Liver (tissue), 9 donors: ENCODE data around the gene NHSL2. TPM values are rescaled to one million over a fixed set of nuclear protein-coding genes. Genes with fewer than 3 reads are reported as not detected.

Experiments
- DNase-seq: peaks from one replicate; pipeline ENCODE4 v3.0.0-alpha.2; 2017; ENCODE audit warnings: low spot score
- H3K27ac ChIP-seq, 2 donors: one replicate each; pipeline ENCODE4 v1.7.0; 2013; ENCODE audit warnings: inconsistent platforms in 2 of 2, low read length in 2 of 2, control low read depth in 1 of 2, low read depth in 1 of 2, mild to moderate bottlenecking in 1 of 2
- H3K27me3 ChIP-seq, 4 donors: one replicate each; pipeline versions ENCODE4 v1.6.1 to v1.7.0; 2013; ENCODE audit warnings: low read length in 3 of 4, inconsistent platforms in 1 of 4, mild to moderate bottlenecking in 1 of 4, moderate library complexity in 1 of 4; ENCODE audit not compliant: control insufficient read depth in 4 of 4, insufficient read depth in 4 of 4
- H3K36me3 ChIP-seq, 4 donors: one replicate each; pipeline versions ENCODE4 v1.6.1 to v1.7.0; 2013; ENCODE audit warnings: low read length in 3 of 4, mild to moderate bottlenecking in 3 of 4, low read depth in 1 of 4, moderate library complexity in 1 of 4; ENCODE audit not compliant: control insufficient read depth in 4 of 4, insufficient read depth in 3 of 4
- H3K4me1 ChIP-seq, 4 donors: one replicate each; pipeline versions ENCODE4 v1.6.1 to v1.7.0; 2013; ENCODE audit warnings: low read length in 3 of 4, mild to moderate bottlenecking in 3 of 4, moderate library complexity in 1 of 4; ENCODE audit not compliant: control insufficient read depth in 4 of 4, insufficient read depth in 4 of 4
- H3K4me3 ChIP-seq, 3 donors: one replicate each; pipeline versions ENCODE4 v1.6.1 to v1.7.0; 2013; ENCODE audit warnings: low read length in 3 of 3, control low read depth in 1 of 3, low read depth in 1 of 3, mild to moderate bottlenecking in 1 of 3
- H3K9ac ChIP-seq, 2 donors: one replicate each; pipeline ENCODE4 v1.7.0; 2013; ENCODE audit warnings: low read length in 2 of 2, mild to moderate bottlenecking in 2 of 2, moderate library complexity in 2 of 2, control low read depth in 1 of 2, low read depth in 1 of 2
- H3K9me3 ChIP-seq, 4 donors: one replicate each; pipeline versions ENCODE4 v1.6.1 to v1.7.0; 2013; ENCODE audit warnings: low read length in 3 of 4; ENCODE audit not compliant: control insufficient read depth in 4 of 4
- EGR1 ChIP-seq, 2 donors: IDR thresholded peaks; 2 replicates each; pipeline ENCODE4 v1.6.1; 2016 to 2018; ENCODE audit warnings: antibody characterized with exemption in 2 of 2, low read depth in 2 of 2
- FOXA1 ChIP-seq: IDR thresholded peaks from 2 replicates; pipeline ENCODE4 v1.6.1; 2016; ENCODE audit warnings: antibody characterized with exemption
- FOXA2 ChIP-seq: IDR thresholded peaks from 2 replicates; pipeline ENCODE4 v1.6.1; 2016; ENCODE audit warnings: antibody characterized with exemption
- GABPA ChIP-seq, 2 donors: IDR thresholded peaks in 1 of 2; conservative IDR thresholded peaks in 1 of 2; 2 replicates each; pipeline ENCODE4 v1.6.1; 2016; ENCODE audit warnings: antibody characterized with exemption in 2 of 2, mild to moderate bottlenecking in 1 of 2, moderate library complexity in 1 of 2
- HNF4A ChIP-seq, 2 donors: conservative IDR thresholded peaks; 2 replicates each; pipeline ENCODE4 v1.6.1; 2016; ENCODE audit warnings: antibody characterized with exemption in 2 of 2, mild to moderate bottlenecking in 2 of 2
- HNF4G ChIP-seq: IDR thresholded peaks from 2 replicates; pipeline ENCODE4 v1.6.1; 2016; ENCODE audit warnings: antibody characterized with exemption
- JUND ChIP-seq, 2 donors: IDR thresholded peaks; 2 replicates each; pipeline ENCODE4 v1.6.1; 2016; ENCODE audit warnings: antibody characterized with exemption in 2 of 2
- NR2F2 ChIP-seq: IDR thresholded peaks from 2 replicates; pipeline ENCODE4 v1.6.1; 2016; ENCODE audit warnings: antibody characterized with exemption
- RAD21 ChIP-seq, 2 donors: IDR thresholded peaks; 2 replicates each; pipeline ENCODE4 v1.6.1; 2016; ENCODE audit warnings: antibody characterized with exemption in 2 of 2, mild to moderate bottlenecking in 2 of 2
- RXRA ChIP-seq, 2 donors: IDR thresholded peaks; 2 replicates each; pipeline ENCODE4 v1.6.1; 2017 to 2018; ENCODE audit warnings: antibody characterized with exemption in 2 of 2, mild to moderate bottlenecking in 1 of 2
- SP1 ChIP-seq: IDR thresholded peaks from 2 replicates; pipeline ENCODE4 v1.6.1; 2018; ENCODE audit warnings: antibody characterized with exemption, mild to moderate bottlenecking
- TAF1 ChIP-seq: conservative IDR thresholded peaks from 2 replicates; pipeline ENCODE4 v1.6.1; 2016; ENCODE audit warnings: antibody characterized with exemption, mild to moderate bottlenecking
- YY1 ChIP-seq: IDR thresholded peaks from 2 replicates; pipeline ENCODE4 v1.6.1; 2016; ENCODE audit warnings: antibody characterized with exemption, mild to moderate bottlenecking
- WGBS: extraction: QIAGEN DNeasy Blood & Tissue Kit; methylation state at CpG from one replicate; pipeline ENCODE4 v1.1.7; 2013; 5-methylcytosine and 5-hydroxymethylcytosine counted together
- polyA plus RNA-seq, 2 donors: library from polyadenylated mRNA; stranded (reverse) in 1 of 2; unstranded in 1 of 2; fragments of 200-250 nt in 1 of 2; fragments of >200 nt in 1 of 2; fragmentation: Nextera tagmentation in 1 of 2; extraction: Ambion mirVana in 1 of 2; gene quantifications; one replicate each; pipeline versions ENCODE4 v1.2.1 to v1.2.3, GENCODE V29; 2013 to 2015
- total RNA-seq, 2 donors: library from RNA; depleted of rRNA; stranded (reverse); fragments of >200 nt; gene quantifications; one replicate each; pipeline ENCODE4 v1.2.3, GENCODE V29; 2014
- TF ChIP-seq, protein P1 (sequence below): IDR thresholded peaks from 2 replicates; pipeline ENCODE4 v1.6.1; 2016; ENCODE audit warnings: antibody characterized with exemption
- TF ChIP-seq, protein P2 (sequence below): IDR thresholded peaks from 2 replicates; pipeline ENCODE4 v1.6.1; 2016; ENCODE audit warnings: antibody characterized with exemption, mild to moderate bottlenecking
- TF ChIP-seq, protein P3 (sequence below): fragments of 150-350 bp; IDR thresholded peaks from 2 replicates; pipeline ENCODE4 v1.5.1; 2017; ENCODE audit warnings: improper control_type of control experiment, low read depth, low read length; ENCODE audit not compliant: missing input control
- TF ChIP-seq, protein P4 (sequence below): IDR thresholded peaks from 2 replicates; pipeline ENCODE4 v1.6.1; 2016; ENCODE audit warnings: antibody characterized with exemption
- donor health status: healthy.
- donor health status: healthy.
- donor health status: healthy.
- donor health status: healthy.
- donor health status: healthy.

The NHSL2 gene
- total and polyA plus RNA-seq, 4 donors: 0.45 to 1.3 (median 1.1) TPM

DNA sequence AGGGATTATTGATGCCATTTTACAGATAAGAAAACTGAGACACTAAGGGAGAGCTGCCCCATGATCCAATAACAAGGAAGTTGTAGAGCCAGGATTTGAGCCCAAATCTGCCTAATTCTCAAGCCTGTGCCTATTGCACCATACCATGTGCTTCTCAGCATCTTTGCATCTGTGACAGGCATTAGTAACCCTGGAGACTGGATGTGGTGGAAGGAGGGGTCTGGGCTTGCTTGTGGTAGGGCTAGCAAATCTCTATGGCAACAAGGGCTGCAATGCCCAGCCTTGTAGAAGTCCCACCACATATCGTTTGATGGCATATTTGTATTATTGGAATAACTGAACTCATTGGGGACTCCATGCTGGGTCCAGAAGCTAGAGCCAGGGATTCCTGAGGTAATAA lies 163.0 kb downstream of the NHSL2 start:
- no peak overlapping the region for H3K27ac ChIP-seq
- no peak overlapping the region for H3K4me3 ChIP-seq
- H3K9me3 ChIP-seq: no peaks in the 10 kb centered on the region
- no peak overlapping the region for H3K9ac ChIP-seq
- 88% methylated on average over 1 of the region's 1 CpG for WGBS
- H3K4me1 ChIP-seq: no peaks in the 10 kb centered on the region
- H3K27me3 ChIP-seq: no peaks in the 10 kb centered on the region
- H3K36me3 ChIP-seq: no peaks in the 10 kb centered on the region
- TF ChIP-seq RXRA (IDR thresholded peaks at IDR 0.05) (no peak), YY1 (no peak), RAD21 (IDR thresholded peaks at IDR 0.05) (no peak), FOXA2 (no peak), EGR1 (IDR thresholded peaks at IDR 0.05; ENCODE audit: low read depth in 2 of 2) (no peak), NR2F2 (no peak), GABPA (IDR thresholded peaks at IDR 0.05 in 1 of 2, conservative IDR thresholded peaks at IDR 0.05 in 1 of 2) (no peak), FOXA1 (no peak)
- TF ChIP-seq, protein P1, sequence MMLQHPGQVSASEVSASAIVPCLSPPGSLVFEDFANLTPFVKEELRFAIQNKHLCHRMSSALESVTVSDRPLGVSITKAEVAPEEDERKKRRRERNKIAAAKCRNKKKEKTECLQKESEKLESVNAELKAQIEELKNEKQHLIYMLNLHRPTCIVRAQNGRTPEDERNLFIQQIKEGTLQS: no peak
- TF ChIP-seq, protein P2, sequence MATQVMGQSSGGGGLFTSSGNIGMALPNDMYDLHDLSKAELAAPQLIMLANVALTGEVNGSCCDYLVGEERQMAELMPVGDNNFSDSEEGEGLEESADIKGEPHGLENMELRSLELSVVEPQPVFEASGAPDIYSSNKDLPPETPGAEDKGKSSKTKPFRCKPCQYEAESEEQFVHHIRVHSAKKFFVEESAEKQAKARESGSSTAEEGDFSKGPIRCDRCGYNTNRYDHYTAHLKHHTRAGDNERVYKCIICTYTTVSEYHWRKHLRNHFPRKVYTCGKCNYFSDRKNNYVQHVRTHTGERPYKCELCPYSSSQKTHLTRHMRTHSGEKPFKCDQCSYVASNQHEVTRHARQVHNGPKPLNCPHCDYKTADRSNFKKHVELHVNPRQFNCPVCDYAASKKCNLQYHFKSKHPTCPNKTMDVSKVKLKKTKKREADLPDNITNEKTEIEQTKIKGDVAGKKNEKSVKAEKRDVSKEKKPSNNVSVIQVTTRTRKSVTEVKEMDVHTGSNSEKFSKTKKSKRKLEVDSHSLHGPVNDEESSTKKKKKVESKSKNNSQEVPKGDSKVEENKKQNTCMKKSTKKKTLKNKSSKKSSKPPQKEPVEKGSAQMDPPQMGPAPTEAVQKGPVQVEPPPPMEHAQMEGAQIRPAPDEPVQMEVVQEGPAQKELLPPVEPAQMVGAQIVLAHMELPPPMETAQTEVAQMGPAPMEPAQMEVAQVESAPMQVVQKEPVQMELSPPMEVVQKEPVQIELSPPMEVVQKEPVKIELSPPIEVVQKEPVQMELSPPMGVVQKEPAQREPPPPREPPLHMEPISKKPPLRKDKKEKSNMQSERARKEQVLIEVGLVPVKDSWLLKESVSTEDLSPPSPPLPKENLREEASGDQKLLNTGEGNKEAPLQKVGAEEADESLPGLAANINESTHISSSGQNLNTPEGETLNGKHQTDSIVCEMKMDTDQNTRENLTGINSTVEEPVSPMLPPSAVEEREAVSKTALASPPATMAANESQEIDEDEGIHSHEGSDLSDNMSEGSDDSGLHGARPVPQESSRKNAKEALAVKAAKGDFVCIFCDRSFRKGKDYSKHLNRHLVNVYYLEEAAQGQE: no peak
- DNase-seq: no peak

GRCh38 chrX:72078411-72078810 lies 167.8 kb downstream of the NHSL2 start:
- Histone ChIP-seq H3K9ac (no peak overlapping the region), H3K4me3 (no peak overlapping the region), H3K27ac (no peak overlapping the region), H3K9me3 (no peaks in the 10 kb centered on the region), H3K27me3 (no peaks in the 10 kb centered on the region), H3K4me1 (peaks cover 0 to 2% (median 0%) of the 10 kb centered on the region in 4 donors), H3K36me3 (no peaks in the 10 kb centered on the region)
- DNase-seq: no peak
- TF ChIP-seq JUND (IDR thresholded peaks at IDR 0.05) (no peak), GABPA (IDR thresholded peaks at IDR 0.05 in 1 of 2, conservative IDR thresholded peaks at IDR 0.05 in 1 of 2) (no peak), RAD21 (IDR thresholded peaks at IDR 0.05) (no peak), HNF4G (no peak), FOXA2 (no peak), RXRA (IDR thresholded peaks at IDR 0.05) (no peak), YY1 (no peak), EGR1 (IDR thresholded peaks at IDR 0.05; ENCODE audit: low read depth in 2 of 2) (no peak), TAF1 (no peak), SP1 (no peak), HNF4A (conservative IDR thresholded peaks at IDR 0.05) (no peak), NR2F2 (no peak)
- TF ChIP-seq, protein P1: no peak
- TF ChIP-seq, protein P3, sequence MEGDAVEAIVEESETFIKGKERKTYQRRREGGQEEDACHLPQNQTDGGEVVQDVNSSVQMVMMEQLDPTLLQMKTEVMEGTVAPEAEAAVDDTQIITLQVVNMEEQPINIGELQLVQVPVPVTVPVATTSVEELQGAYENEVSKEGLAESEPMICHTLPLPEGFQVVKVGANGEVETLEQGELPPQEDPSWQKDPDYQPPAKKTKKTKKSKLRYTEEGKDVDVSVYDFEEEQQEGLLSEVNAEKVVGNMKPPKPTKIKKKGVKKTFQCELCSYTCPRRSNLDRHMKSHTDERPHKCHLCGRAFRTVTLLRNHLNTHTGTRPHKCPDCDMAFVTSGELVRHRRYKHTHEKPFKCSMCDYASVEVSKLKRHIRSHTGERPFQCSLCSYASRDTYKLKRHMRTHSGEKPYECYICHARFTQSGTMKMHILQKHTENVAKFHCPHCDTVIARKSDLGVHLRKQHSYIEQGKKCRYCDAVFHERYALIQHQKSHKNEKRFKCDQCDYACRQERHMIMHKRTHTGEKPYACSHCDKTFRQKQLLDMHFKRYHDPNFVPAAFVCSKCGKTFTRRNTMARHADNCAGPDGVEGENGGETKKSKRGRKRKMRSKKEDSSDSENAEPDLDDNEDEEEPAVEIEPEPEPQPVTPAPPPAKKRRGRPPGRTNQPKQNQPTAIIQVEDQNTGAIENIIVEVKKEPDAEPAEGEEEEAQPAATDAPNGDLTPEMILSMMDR: no peak
- TF ChIP-seq, protein P2: no peak
- TF ChIP-seq, protein P4, sequence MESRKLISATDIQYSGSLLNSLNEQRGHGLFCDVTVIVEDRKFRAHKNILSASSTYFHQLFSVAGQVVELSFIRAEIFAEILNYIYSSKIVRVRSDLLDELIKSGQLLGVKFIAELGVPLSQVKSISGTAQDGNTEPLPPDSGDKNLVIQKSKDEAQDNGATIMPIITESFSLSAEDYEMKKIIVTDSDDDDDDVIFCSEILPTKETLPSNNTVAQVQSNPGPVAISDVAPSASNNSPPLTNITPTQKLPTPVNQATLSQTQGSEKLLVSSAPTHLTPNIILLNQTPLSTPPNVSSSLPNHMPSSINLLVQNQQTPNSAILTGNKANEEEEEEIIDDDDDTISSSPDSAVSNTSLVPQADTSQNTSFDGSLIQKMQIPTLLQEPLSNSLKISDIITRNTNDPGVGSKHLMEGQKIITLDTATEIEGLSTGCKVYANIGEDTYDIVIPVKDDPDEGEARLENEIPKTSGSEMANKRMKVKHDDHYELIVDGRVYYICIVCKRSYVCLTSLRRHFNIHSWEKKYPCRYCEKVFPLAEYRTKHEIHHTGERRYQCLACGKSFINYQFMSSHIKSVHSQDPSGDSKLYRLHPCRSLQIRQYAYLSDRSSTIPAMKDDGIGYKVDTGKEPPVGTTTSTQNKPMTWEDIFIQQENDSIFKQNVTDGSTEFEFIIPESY: no peak
- WGBS: 69% methylated on average over 4 of the region's 4 CpGs
